ENCODE measurements around the gene GPN2. TPM values are rescaled to one million over a fixed set of nuclear protein-coding genes. Genes with fewer than 3 reads are reported as not detected.
"Not testable (repeated sequence)": the region's sequence is repeated elsewhere in the genome, so short reads cannot be mapped to it uniquely, and the experiment has no call there.

Gene GPN2
- total RNA-seq, 6 experiments from 2014 or later: 5.6 to 18.3 (median 15.3) TPM

DNA sequence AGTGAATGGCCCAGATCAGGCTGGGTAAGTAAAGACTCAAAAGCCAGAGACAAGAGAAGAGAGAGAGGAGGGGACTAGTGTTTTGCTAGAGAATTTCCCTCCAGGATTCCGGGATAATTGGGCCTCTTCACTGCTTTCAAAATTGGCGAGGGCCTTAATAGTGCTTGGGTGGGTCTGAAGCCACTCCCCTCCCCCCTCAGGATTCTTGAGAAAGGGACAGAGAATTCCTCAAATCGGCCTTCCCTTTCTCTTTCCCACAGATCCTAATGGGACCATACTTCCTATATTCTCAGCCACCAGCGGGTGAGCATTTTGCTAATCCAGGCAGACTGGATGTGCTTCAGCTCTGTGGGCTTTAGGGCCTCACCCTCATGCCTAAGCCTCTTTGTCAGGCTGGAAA is 15.2 kb downstream of the GPN2 start:
- Histone ChIP-seq H3K27me3 (no peaks in the 10 kb centered on the region), H3K27ac (no peak overlapping the region), H3K9me3 (no peaks in the 10 kb centered on the region), H3K4me3 (no peak overlapping the region), H3K36me3 (peaks cover 0 to 22% (median 4%) of the 10 kb centered on the region in 4 donors), H3K4me1 (peaks cover 0 to 7% (median 0%) of the 10 kb centered on the region in 4 donors)
- ATAC-seq (no peak), DNase-seq (no peak)
- 85% methylated on average over 2 of the region's 4 CpGs for WGBS (ENCODE audit: insufficient coverage, low coverage, low lambda C conversion rate, missing lambda C conversion rate)
- intact Hi-C loops (cut with DNase I): loop anchor here (10.0 kb wide), 2 partner anchors 60 to 270 kb away; no protein-coding TSS in a partner anchor
- TF ChIP-seq POLR2A (IDR thresholded peaks at IDR 0.05): no peak
- TF ChIP-seq, protein P1, sequence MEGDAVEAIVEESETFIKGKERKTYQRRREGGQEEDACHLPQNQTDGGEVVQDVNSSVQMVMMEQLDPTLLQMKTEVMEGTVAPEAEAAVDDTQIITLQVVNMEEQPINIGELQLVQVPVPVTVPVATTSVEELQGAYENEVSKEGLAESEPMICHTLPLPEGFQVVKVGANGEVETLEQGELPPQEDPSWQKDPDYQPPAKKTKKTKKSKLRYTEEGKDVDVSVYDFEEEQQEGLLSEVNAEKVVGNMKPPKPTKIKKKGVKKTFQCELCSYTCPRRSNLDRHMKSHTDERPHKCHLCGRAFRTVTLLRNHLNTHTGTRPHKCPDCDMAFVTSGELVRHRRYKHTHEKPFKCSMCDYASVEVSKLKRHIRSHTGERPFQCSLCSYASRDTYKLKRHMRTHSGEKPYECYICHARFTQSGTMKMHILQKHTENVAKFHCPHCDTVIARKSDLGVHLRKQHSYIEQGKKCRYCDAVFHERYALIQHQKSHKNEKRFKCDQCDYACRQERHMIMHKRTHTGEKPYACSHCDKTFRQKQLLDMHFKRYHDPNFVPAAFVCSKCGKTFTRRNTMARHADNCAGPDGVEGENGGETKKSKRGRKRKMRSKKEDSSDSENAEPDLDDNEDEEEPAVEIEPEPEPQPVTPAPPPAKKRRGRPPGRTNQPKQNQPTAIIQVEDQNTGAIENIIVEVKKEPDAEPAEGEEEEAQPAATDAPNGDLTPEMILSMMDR (IDR thresholded peaks at IDR 0.05): no peak

DNA sequence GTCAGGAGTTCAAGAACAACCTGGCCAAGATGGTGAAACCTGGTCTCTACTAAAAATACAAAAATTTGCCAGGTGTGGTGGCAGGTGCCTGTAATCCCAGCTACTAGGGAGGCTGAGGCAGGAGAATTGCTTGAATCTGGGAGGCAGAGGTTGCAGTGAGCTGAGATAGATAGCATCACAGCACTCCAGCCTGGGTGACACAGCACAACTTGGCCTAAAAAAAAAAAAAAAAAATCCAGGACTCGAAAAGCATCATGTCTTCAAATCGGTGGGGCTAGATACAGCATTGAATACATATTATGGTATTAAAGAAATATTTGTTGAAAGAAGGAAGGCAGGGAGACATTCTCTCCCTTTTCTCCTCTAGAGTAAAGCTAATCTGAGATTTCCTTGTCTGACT is 17.0 kb downstream of the GPN2 start:
- WGBS (ENCODE audit: insufficient coverage, low coverage, low lambda C conversion rate, missing lambda C conversion rate): 73% methylated on average over 2 of the region's 2 CpGs
- ATAC-seq: not testable (repeated sequence)

DNA sequence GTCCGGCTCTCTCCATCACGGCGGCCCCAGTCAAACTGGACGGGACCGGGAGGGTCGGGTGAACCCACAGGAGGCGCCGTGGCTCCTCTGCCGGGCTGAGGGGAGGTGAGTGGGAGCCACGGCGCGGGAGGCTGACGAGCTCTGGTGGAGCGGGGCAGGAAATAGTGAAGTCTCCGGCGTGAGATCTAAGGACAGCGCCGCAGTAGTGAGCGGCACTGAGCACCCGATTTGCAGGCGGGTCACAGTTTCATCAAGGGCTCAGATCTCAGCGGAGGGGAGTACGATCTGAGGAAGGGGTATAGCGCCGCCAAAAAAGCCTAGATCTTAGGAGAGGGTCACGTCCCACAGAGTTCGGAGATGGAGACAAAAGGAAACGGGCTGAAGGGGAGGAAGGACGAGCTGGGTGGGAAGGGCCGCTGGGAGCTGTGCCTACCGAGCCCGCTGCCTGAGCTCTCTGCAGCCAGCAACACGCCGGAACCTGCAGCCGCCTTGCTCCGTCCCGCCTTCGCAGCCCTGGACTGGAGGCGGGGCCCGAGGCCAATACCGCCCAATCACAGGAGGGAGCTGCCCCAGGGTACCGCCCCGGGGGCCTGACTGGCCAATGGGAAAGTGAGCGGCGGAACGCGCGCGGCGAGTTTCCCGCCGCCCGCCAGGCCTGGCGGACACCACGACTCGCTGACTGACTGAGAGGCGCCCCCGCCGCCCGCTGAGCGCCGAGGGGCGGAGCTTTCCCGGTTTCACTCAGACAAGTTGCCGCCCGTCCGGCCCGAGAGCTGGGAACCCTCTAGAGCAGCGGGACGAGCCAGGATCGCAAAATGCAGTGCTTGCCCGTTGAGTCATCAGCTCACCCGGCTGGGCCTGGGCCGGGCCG is 25.2 kb downstream of the GPN2 start:
- peak; percentile 90 to 98 (median 96) for ATAC-seq
- intact Hi-C loops (cut with DNase I): no loop called here

More for the DNA sequence above, 17.0 kb downstream of the GPN2 start:
- not testable (repeated sequence) for H3K9me3 ChIP-seq, H3K27me3 ChIP-seq, H3K4me1 ChIP-seq, DNase-seq, H3K27ac ChIP-seq, H3K36me3 ChIP-seq, H3K4me3 ChIP-seq
- intact Hi-C loops (cut with DNase I): loop anchor here (10.0 kb wide), 2 partner anchors 58 to 268 kb away; no protein-coding TSS in a partner anchor

DNA sequence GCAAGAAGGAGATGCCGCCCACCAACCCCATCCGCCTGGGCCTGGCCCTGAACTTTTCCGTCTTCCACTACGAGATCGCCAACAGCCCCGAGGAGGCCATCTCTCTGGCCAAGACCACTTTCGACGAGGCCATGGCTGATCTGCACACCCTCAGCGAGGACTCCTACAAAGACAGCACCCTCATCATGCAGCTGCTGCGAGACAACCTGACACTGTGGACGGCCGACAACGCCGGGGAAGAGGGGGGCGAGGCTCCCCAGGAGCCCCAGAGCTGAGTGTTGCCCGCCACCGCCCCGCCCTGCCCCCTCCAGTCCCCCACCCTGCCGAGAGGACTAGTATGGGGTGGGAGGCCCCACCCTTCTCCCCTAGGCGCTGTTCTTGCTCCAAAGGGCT is 26.4 kb downstream of the GPN2 start:
- ATAC-seq: no peak
- no peak for DNase-seq
- WGBS (ENCODE audit: insufficient coverage, low coverage, low lambda C conversion rate, missing lambda C conversion rate): 85% methylated on average over 5 of the region's 20 CpGs

More for the DNA sequence above, 25.2 kb downstream of the GPN2 start:
- DNase-seq: peak; percentile 97 to 98 (median 98)
- Histone ChIP-seq H3K4me1 (peaks cover 0 to 10% (median 0%) of the 10 kb centered on the region in 4 donors), H3K27me3 (no peaks in the 10 kb centered on the region), H3K27ac (peak overlapping the region; percentile 97 to 100 (median 98)), H3K9me3 (no peaks in the 10 kb centered on the region), H3K36me3 (no peaks in the 10 kb centered on the region), H3K4me3 (peak overlapping the region; percentile 48 to 69 (median 57))
- peak; percentile 95 for TF ChIP-seq POLR2A (IDR thresholded peaks at IDR 0.05)
- TF ChIP-seq, protein P1 (IDR thresholded peaks at IDR 0.05): peak in 1 of 4 donors; percentile 3
- 0% methylated on average over 23 of the region's 75 CpGs for WGBS (ENCODE audit: insufficient coverage, low coverage, low lambda C conversion rate, missing lambda C conversion rate)

More for the DNA sequence above, 26.4 kb downstream of the GPN2 start:
- Histone ChIP-seq H3K27me3 (no peaks in the 10 kb centered on the region), H3K4me3 (no peak overlapping the region), H3K9me3 (no peaks in the 10 kb centered on the region), H3K4me1 (peaks cover 0 to 10% (median 0%) of the 10 kb centered on the region in 4 donors), H3K36me3 (no peaks in the 10 kb centered on the region), H3K27ac (no peak overlapping the region)
- intact Hi-C loops (cut with DNase I): no loop called here
- TF ChIP-seq, protein P1 (IDR thresholded peaks at IDR 0.05): no peak
- TF ChIP-seq POLR2A (IDR thresholded peaks at IDR 0.05): no peak

Data from right lobe of liver (tissue), 6 donors.